CD4-positive, alpha-beta T cell treated with Interleukin-6 at 100 ng/mL for 8 hours (primary cell): Measurements from ENCODE around the gene SGCA.
A peak's percentile ranks its signal among the peaks of the same experiment; 100 is the strongest.

Source experiments
- DNase-seq: peaks from one replicate; pipeline ENCODE4 v3.0.0-alpha.2; 2020; ENCODE audit warnings: mixed read lengths, low spot score

Gene SGCA

GRCh38 chr17:50167371-50167770, 1.6 kb downstream of the SGCA start:
- DNase-seq, result no peak

GRCh38 chr17:50168319-50168718, 2.5 kb downstream of the SGCA start:
- no peak for DNase-seq

DNA sequence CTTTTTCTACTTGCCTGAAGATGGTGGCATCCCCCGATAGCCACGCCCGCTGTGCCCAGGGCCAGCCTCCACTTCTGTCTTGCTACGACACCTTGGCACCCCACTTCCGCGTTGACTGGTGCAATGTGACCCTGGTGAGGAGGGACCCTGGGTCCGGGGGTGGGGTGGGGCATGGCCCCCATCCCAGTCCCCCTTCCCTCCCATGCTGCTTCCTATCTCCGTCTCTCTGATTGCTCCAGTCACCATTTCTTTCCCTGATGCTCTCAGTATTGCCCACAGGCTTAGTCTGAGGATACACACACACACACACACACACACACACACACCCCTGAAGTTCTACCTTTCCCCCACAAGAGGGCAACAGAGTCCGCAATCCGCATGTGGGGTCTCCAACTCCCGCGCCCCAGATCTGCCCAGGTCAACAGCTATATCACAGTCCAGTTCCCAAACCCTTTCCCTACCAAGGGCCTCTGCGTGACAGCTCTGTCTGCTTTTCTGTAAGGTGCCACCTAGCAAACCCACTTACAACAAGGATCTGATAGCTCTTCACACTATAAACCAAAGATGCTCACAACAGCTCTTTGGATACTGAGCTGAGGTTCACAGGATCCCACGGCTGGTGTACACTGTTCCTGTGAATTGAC, 3.4 kb downstream of the SGCA start:
- peak; percentile 63 for DNase-seq

GRCh38 chr17:50169881-50170459, 4.2 kb downstream of the SGCA start:
- no peak for DNase-seq

GRCh38 chr17:50170662-50171370, 5.0 kb downstream of the SGCA start:
- DNase-seq, result no peak

- no peak for DNase-seq
These were observed 5.7 kb downstream of the SGCA start for GRCh38 chr17:50171371-50172071.

GRCh38 chr17:50172130-50172529, 6.3 kb downstream of the SGCA start:
- no peak for DNase-seq

- DNase-seq, result no peak
These were observed 7.1 kb downstream of the SGCA start for GRCh38 chr17:50172936-50173334.

- DNase-seq, result no peak
These were observed 7.6 kb downstream of the SGCA start for GRCh38 chr17:50173335-50173941.

- DNase-seq, result no peak
These were observed 8.6 kb downstream of the SGCA start for GRCh38 chr17:50174444-50174843.

DNA sequence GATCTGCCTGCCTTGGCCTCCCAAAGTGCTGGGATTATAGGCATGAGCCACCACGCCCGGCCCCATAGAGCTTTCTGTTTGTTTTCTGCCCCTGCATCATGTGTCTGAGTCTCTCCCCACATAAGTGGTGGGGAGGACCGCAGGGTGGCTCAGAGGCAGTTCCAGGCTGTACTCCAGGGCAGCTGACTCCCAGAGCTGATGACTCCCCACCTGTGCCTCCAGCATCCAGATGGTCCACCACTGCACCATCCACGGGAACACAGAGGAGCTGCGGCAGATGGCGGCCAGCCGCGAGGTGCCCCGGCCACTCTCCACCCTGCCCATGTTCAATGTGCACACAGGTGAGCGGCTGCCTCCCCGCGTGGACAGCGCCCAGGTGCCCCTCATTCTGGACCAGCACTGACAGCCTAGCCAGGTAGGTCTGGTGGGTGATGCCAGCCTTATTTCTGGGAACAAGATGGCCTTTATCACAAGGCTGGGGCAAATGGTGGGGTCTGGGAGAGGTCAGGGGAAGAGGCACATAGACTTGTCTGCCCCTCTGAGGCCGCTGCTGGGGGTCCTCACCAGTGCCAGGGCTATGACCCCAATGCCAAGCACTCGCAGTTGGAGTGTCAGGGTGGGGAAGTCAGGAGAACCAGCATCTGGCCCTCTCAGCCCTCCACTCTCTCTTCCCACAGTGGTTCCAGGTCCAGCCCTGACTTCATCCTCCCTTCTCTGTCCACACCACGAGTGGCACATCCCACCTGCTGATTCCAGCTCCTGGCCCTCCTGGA, 9.4 kb downstream of the SGCA start:
- no peak for DNase-seq

DNA sequence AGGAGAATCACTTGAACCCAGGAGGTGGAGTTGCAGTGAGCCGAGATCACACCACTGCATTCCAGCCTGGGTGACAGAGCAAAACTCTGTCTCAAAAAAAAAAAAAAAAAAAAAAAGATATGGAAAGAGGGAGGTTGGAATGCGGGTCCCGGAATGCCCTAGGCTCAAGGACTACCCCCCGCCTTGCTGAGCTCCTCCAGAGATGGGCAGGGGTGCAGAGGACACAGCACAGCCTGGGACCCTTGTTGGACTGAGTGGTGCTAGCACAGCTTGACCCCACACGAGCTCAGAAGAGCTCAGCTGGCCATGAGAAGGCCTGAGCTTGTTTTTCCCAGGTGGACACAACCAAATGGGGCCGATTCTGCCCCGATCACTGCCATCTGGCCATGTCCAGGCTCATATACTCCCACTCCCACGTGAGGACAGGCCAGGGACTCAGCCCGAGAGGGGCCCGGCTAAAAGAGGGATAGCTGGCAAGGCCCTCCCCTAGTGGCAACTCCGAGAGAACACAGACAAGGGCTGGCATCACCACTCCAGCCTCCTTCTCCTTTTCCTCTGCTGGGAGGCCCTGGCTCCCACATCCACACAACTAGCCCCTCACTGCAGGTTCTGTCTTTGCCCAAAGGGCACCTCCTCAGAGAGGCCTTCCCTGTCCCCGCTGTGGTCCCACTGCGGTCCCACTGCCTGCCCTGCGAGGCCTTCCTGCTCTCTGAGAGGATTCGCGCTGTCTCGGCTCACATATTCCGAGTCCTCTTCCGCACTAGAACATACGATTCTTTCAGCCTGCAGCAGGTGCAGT, 11.0 kb downstream of the SGCA start:
- no peak for DNase-seq

GRCh38 chr17:50177476-50177875, 11.7 kb downstream of the SGCA start:
- DNase-seq, result no peak

GRCh38 chr17:50177983-50178834, 12.4 kb downstream of the SGCA start:
- DNase-seq, result peak; percentile 51

DNA sequence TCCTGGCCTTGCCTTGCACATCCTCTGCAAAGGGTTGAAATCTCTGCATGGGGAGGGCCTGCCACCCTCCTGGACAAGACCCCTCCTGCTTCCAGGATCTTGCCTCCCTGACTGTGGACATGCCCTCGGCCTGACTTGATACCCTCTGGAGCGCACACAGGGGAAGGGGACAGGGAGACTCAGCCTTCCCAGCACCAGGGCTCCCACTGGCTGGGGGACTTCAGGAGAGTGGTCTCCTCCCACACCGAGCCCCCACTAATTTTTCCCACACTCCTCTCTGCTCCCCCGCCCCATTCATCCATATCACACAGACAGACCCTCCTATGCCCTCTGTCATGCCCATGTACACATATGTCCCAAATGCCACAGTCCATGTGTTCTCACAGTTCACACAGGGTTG, 14.3 kb downstream of the SGCA start:
- no peak for DNase-seq

DNA sequence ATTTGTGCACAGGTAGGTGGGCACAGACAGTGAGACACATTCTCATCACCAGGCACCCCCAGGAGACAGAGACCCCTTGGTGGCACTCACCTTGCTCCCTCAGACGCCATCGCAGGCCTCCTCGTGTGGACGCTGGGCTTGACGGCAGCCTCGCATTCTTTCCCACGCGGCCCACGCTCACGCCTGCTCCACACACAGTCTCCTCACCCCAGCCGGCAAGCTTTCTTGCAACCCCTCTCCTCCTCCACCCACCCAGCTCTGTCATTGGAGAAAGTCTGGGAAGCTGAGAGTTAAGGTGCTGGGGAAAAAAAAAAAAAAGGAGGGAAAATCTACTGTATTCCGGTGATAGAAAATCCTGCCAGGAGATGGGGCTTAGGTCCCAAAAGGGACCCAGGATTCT, 14.8 kb downstream of the SGCA start:
- DNase-seq, result no peak

GRCh38 chr17:50181144-50181543, 15.3 kb downstream of the SGCA start:
- no peak for DNase-seq

DNA sequence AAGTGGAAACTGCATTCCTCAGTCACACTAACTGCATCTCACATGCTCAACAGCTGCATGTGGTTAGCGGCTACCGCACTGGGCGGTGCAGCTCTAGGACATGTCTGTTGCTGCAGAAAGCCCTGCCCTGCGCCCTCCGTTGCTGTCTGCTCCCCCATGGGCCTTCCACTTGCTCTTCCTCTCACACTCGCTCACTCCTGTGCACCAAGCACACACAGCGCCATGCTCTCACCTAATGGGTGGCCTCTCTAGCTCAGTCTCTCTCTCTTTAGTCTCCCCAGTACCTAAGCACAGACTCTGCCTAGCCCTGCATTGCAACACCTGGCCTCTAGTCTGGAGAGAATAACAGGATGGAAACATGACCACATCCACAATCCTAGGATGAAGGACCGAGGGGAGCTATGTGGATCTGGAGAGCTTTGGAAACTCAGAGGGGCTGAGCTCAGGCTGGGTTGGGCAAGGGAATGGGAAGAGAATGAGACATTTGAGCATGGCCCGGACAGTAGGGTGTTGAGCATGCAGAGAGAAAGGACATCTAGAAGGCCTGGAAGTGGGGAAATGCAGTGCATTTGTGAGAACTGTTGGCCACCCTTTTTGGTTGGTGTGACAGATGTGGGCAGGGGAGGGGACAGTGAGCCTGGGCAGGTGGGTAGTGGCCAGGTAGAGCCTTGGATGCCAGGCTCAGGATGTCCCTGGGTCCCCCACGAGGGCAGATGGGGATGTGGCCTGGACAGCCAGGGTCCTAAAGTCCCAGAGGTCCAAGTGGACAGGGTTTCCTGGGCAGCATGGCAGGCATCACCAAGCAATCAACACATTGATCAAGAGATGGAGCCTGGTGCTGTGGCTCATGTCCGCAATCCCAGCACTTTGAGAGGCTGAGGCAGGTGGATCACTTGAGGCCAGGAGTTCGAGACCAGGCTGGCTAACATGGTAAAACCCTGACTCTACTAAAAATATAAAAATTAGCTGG, 16.1 kb downstream of the SGCA start:
- no peak for DNase-seq
